Fibroblast of pulmonary artery (primary cell): ENCODE data around the gene PANK4.

Source experiments
- DNase-seq: peaks from one replicate; pipeline ENCODE4 v3.0.0-alpha.2; 2010; ENCODE audit warnings: low read depth
- H3K4me3 ChIP-seq: replicated peaks from 2 replicates; pipeline ENCODE4 v1.5.1; 2011; ENCODE audit warnings: low read depth, mild to moderate bottlenecking, control low read depth, low read length, moderate library complexity
- TF ChIP-seq, protein P1 (sequence below): IDR thresholded peaks from 2 replicates; pipeline ENCODE4 v1.5.1; 2011; ENCODE audit warnings: mild to moderate bottlenecking, control low read depth, low read length, inconsistent platforms; ENCODE audit errors: missing control alignments

PANK4 gene

DNA sequence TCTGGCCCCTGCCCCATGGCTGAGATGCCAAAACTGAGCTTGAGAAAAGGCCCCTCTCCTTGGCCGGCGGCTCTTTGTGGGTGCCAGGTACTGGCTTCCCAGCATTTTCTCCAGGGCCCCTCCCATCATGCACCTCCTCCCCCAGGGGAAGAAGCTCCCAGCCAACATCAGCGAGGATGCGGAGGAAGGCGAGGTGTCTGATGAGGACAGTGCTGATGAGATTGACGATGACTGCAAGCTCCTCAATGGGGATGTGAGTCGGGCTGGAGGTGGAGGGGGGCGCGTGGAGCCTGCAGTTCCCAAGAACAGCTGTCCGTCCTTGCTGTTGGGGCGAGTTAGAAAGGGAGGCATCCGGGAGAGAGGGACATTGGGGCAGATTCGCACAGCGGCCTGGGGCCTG, 36.8 kb downstream of the PANK4 start:
- no peak for DNase-seq
- TF ChIP-seq, protein P1, sequence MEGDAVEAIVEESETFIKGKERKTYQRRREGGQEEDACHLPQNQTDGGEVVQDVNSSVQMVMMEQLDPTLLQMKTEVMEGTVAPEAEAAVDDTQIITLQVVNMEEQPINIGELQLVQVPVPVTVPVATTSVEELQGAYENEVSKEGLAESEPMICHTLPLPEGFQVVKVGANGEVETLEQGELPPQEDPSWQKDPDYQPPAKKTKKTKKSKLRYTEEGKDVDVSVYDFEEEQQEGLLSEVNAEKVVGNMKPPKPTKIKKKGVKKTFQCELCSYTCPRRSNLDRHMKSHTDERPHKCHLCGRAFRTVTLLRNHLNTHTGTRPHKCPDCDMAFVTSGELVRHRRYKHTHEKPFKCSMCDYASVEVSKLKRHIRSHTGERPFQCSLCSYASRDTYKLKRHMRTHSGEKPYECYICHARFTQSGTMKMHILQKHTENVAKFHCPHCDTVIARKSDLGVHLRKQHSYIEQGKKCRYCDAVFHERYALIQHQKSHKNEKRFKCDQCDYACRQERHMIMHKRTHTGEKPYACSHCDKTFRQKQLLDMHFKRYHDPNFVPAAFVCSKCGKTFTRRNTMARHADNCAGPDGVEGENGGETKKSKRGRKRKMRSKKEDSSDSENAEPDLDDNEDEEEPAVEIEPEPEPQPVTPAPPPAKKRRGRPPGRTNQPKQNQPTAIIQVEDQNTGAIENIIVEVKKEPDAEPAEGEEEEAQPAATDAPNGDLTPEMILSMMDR = no peak
- H3K4me3 ChIP-seq = no peak overlapping the region

DNA sequence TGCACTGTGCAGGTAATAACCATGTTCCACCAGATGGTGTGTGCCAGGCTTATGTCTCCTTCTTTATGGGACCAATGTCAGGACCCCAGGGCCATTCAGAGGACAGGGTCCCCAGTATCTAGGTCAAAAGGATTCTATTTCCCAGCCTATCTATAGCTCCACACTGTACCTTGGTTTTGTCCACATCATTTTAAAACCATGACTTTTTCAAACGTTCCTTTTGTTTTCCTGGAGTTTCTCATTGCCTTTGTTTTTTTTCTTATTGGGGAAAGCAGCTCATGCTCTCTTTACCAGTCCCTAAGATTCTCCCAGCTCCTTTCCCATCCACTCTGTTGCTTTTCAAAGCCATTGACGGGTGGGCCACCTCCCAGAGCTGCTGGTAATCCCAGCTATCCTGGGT, 37.7 kb downstream of the PANK4 start:
- DNase-seq = no peak
- no peak overlapping the region for H3K4me3 ChIP-seq
- TF ChIP-seq, protein P1 = no peak

DNA sequence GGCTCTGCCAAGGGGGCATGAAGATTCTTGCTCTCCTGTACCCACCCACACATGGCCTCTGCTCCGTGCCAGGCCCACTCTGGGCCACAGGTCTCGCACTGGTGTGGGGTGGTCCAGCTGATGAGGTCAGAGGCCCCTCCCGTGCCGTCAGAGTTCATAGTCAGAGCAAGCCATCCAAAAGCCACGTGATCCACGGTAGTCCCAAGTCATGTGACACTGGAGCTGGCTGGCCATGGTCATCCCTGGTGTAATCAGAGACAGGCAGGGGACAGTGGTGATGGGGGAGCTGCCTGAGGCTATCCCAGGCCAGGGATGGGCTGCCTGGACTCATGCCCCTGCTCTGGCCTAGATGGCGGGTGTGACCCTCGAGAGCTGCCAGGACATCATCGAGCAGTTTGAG, 39.8 kb downstream of the PANK4 start:
- no peak overlapping the region for H3K4me3 ChIP-seq
- DNase-seq = no peak
- TF ChIP-seq, protein P1 = no peak

DNA sequence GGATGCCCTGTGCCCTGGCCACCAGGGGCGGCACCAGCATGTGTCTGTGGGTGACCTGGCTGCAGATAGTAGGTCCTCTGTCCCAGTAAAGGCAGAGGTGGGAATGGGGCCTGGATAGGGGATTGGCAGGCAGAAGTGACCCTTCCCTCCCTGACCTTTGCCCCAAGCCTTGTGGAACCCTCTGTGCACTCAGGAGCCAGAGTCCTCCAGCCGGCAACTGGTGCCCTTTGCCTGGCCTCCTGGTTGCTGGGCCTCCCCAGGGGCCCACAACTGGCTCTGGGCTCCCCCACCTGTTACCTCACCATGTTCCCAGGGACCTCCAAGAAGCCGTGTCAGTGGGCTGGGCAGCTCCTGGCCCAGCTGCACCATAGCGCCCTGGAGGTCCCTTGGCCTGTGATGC, 40.4 kb downstream of the PANK4 start:
- H3K4me3 ChIP-seq = no peak overlapping the region
- no peak for DNase-seq
- TF ChIP-seq, protein P1 = no peak

DNA sequence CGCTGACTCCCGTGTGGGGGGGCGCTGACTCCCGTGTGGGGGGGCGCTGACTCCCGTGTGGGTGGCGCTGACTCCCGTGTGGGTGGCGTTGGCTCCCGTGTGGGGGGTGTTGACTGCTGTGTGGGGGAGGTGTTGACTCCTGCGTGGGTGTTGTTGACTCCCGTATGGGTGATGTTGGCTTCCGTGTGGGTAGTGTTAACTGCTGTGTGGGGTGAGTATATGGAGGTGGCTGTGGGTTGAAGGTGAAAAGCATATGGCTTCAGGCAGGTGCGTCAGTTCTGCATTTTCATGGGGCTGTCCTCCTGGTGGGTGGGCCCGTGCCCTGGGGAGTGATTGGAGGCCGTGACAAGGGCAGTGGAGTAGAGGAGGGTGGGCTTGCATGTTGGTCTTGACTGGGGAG, 42.4 kb downstream of the PANK4 start:
- TF ChIP-seq, protein P1 = no peak
- DNase-seq = no peak
- H3K4me3 ChIP-seq = no peak overlapping the region

DNA sequence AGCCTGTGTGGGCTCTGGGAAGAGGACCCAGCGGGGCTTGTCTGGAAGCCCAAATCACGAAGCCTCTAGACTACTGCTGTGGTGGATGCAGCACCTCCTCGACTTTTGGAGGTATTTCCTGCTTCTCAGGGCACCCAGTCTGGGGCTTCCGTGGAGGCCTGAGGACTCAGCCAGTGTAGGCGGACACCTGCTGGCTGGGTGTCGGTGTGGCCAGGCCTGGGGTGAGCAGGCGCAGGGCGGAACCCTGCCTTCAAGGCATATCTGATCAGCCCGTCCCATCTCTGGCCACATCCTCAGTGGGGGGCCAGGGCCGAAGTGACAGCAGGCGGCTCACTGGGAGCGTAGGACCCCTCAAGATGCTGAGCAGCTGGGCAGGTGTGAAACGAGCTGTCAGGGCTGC, 43.4 kb downstream of the PANK4 start:
- DNase-seq = no peak
- no peak overlapping the region for H3K4me3 ChIP-seq
- TF ChIP-seq, protein P1 = no peak

DNA sequence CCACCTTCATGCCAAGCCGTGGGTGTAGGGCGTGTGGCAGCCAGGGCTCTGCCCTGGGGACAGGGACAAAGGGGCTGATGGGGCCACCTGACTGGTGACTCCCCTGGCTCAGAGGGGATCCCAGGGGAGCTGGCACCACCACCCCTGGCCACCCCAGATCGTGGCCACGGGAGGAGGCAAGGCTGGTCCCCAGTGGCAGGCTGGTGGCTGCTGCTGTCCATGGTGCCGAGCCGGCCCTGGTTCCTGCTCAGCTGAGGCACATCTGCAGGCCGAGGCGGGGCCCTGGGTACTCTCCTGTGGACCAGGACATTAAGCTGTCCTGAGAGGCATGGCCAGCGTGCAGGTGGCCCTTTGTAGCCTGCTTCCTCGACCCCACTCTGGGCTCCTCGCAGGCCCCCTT, 43.8 kb downstream of the PANK4 start:
- no peak for DNase-seq
- TF ChIP-seq, protein P1 = no peak
- H3K4me3 ChIP-seq = no peak overlapping the region
